Measurements from ENCODE around the gene PCSK2.

- TF ChIP-seq FOXA1 (IDR thresholded peaks at IDR 0.05) (no peak), MAX (IDR thresholded peaks at IDR 0.05) (no peak), RAD21 (IDR thresholded peaks at IDR 0.05) (no peak), CTCF (IDR thresholded peaks at IDR 0.05; ENCODE audit: low read depth, low read length, missing input control) (no peak), TAF1 (conservative IDR thresholded peaks at IDR 0.05) (no peak), ZBTB33 (IDR thresholded peaks at IDR 0.05) (no peak), YY1 (IDR thresholded peaks at IDR 0.05) (no peak), JUND (IDR thresholded peaks at IDR 0.05) (no peak), REST (IDR thresholded peaks at IDR 0.05) (no peak), GABPA (IDR thresholded peaks at IDR 0.05 in 1 of 2, conservative IDR thresholded peaks at IDR 0.05 in 1 of 2) (no peak), NR2F2 (IDR thresholded peaks at IDR 0.05) (no peak), FOXA2 (IDR thresholded peaks at IDR 0.05) (no peak), HNF4A (conservative IDR thresholded peaks at IDR 0.05) (no peak)
These were observed 130.4 kb downstream of the PCSK2 start for GRCh38 chr20:17357238-17357637.

Measured in liver (tissue), 3 donors.